Lower lobe of right lung (tissue), 2 donors: Measurements from ENCODE around the gene FGF5. TPM values are rescaled to one million over a fixed set of nuclear protein-coding genes. Genes with fewer than 3 reads are reported as not detected.

Experiments used
- ATAC-seq, 2 donors: fragments of 200-7000 bp; cut with Tn5 transposase; one replicate each; pipeline ENCODE4 v1.9.1; 2020 to 2022; ENCODE audit warnings: mild to moderate bottlenecking in 2 of 2, moderate library complexity in 2 of 2
- DNase-seq: peaks from one replicate; pipeline ENCODE4 v3.0.0-alpha.2; 2020
- H3K27ac ChIP-seq: fragments of 200-600 bp; one replicate; pipeline ENCODE4 v1.8.0; 2022
- H3K27me3 ChIP-seq: fragments of 200-600 bp; one replicate; pipeline ENCODE4 v1.8.0; 2022; ENCODE audit warnings: low read depth
- H3K36me3 ChIP-seq: fragments of 200-600 bp; one replicate; pipeline ENCODE4 v1.8.0; 2022; ENCODE audit warnings: mild to moderate bottlenecking
- H3K4me1 ChIP-seq: fragments of 200-600 bp; one replicate; pipeline ENCODE4 v1.8.0; 2022
- H3K4me3 ChIP-seq: fragments of 200-600 bp; one replicate; pipeline ENCODE4 v1.8.0; 2022; ENCODE audit warnings: mild to moderate bottlenecking
- H3K9me3 ChIP-seq: fragments of 200-600 bp; one replicate; pipeline ENCODE4 v1.8.0; 2022
- intact Hi-C: fragments of 100-400 bp; cut with DNase I; formaldehyde crosslinking; loops from one replicate; pipeline ENCODE4 v1.11.0; 2022
- total RNA-seq: library from RNA; stranded (reverse); fragmentation: NEBNext Ultra II Directional; extraction: Animal tissue kit (Norgen Biotek cat#: 25700); gene quantifications from one replicate; pipeline ENCODE4 v1.2.1, GENCODE V29; 2021
- TF ChIP-seq, protein P1 (sequence below): fragments of 200-600 bp; IDR thresholded peaks from one replicate; pipeline ENCODE4 v1.8.0; 2022; ENCODE audit warnings: antibody characterized with exemption, mild to moderate bottlenecking
- donor health status: DM: no; HTN: yes; CAD: no; lungs with severe emphysema.

The FGF5 gene
- total RNA-seq, 1 donor from 2014 or later = not detected

DNA sequence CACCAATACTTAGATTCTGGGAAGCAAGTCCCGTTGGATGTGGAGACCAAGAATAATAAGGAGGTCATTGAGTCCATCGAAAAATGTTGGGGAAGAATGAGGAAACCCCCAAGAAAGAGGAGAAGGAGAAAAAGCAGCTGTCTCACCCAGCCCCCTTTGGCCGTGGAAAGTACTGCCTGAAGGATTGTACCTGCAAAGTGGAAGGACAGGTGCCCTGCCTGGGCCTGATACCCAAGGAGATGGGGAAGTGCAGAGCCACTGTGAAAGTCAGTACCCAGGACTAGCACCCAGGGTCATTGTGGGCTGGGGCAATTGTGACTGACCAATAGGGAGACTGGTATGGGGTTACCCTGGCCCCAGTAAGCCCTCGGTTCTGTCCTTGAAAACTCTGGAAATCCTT, 55.3 kb downstream of the FGF5 start:
- Histone ChIP-seq H3K27me3 (no peaks in the 10 kb centered on the region), H3K4me3 (no peak overlapping the region), H3K9me3 (no peaks in the 10 kb centered on the region), H3K36me3 (no peaks in the 10 kb centered on the region), H3K27ac (no peak overlapping the region), H3K4me1 (no peaks in the 10 kb centered on the region)
- TF ChIP-seq, protein P1, sequence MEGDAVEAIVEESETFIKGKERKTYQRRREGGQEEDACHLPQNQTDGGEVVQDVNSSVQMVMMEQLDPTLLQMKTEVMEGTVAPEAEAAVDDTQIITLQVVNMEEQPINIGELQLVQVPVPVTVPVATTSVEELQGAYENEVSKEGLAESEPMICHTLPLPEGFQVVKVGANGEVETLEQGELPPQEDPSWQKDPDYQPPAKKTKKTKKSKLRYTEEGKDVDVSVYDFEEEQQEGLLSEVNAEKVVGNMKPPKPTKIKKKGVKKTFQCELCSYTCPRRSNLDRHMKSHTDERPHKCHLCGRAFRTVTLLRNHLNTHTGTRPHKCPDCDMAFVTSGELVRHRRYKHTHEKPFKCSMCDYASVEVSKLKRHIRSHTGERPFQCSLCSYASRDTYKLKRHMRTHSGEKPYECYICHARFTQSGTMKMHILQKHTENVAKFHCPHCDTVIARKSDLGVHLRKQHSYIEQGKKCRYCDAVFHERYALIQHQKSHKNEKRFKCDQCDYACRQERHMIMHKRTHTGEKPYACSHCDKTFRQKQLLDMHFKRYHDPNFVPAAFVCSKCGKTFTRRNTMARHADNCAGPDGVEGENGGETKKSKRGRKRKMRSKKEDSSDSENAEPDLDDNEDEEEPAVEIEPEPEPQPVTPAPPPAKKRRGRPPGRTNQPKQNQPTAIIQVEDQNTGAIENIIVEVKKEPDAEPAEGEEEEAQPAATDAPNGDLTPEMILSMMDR = no peak
- no peak for DNase-seq
- ATAC-seq = no peak
- intact Hi-C loops = no loop called here

- DNase-seq (no peak), ATAC-seq (peak in 1 of 2 donors; percentile 54)
- no peaks in the 10 kb centered on the region for H3K27me3 ChIP-seq
- intact Hi-C loops = no loop called here
- no peaks in the 10 kb centered on the region for H3K4me1 ChIP-seq
- TF ChIP-seq, protein P1 = no peak
- H3K36me3 ChIP-seq = no peaks in the 10 kb centered on the region
- no peaks in the 10 kb centered on the region for H3K9me3 ChIP-seq
- no peak overlapping the region for H3K4me3 ChIP-seq
- no peak overlapping the region for H3K27ac ChIP-seq
These were observed 56.3 kb downstream of the FGF5 start for GRCh38 chr4:80322716-80323115.

DNA sequence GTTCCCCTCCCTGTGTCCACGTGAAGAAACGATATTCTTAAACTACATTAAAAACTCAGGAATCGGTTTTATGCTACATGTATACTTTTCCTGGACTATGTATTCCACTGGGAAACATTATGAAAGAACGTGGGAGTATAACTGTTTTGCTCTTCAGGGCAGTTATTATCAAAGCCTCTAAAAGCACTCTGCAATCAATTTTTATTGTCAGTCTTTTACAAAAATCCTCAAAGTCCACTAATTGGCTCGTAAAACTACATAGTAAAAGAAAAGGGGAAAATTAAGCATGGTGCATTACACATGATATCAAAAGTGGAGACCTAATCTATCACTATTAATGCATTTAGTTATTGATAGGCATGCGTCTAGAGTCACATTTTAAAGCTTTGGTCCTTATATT, 57.7 kb downstream of the FGF5 start:
- Histone ChIP-seq H3K36me3 (no peaks in the 10 kb centered on the region), H3K9me3 (no peaks in the 10 kb centered on the region), H3K27ac (no peak overlapping the region), H3K4me3 (no peak overlapping the region), H3K4me1 (no peaks in the 10 kb centered on the region), H3K27me3 (no peaks in the 10 kb centered on the region)
- ATAC-seq (no peak), DNase-seq (no peak)
- intact Hi-C loops = no loop called here
- TF ChIP-seq, protein P1 = no peak

DNA sequence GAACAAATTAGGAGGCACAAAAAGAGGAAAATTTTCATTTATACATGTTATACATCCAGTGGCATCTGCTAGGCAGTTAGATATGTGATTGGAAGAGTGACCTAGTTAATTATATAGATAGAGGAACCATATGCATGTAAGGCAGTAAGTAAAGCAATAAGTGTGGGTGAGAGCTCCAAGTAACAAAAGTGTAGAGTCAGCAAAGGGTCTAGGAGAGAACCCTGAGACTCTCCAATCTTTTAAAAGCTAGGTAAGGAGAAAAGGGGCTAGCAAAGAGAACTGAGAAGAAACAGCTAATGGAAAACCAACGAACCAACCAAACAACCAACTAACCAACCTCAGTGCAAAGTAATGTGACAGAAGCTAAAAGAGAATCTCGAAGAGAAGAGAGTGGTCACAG, 65.2 kb downstream of the FGF5 start:
- no peak overlapping the region for H3K27ac ChIP-seq
- no peaks in the 10 kb centered on the region for H3K9me3 ChIP-seq
- intact Hi-C loops = no loop called here
- no peak for ATAC-seq
- H3K36me3 ChIP-seq = no peaks in the 10 kb centered on the region
- H3K27me3 ChIP-seq = peaks cover 16% of the 10 kb centered on the region
- no peak for DNase-seq
- TF ChIP-seq, protein P1 = no peak
- H3K4me3 ChIP-seq = no peak overlapping the region
- no peaks in the 10 kb centered on the region for H3K4me1 ChIP-seq

DNA sequence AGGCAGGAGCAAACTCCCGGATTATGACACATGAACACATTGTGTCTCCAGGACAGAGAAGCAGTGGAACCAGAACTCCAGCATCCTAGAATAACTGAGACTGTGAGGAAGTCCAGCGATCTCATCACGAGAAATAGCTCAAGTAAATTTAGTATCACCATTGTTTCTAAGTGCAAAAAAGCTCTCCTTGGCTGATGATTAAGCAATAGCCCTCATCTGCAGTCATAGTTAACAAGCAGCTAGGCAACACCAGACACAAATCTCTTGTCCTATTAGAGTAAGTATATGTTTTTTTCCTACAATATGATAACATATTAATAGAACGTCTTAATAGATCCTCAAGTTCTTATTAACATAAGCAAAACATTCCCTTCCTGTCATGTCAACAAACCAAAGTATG, 66.7 kb downstream of the FGF5 start:
- TF ChIP-seq, protein P1 = no peak
- intact Hi-C loops = no loop called here
- Histone ChIP-seq H3K4me3 (no peak overlapping the region), H3K4me1 (no peaks in the 10 kb centered on the region), H3K27me3 (peaks cover 16% of the 10 kb centered on the region), H3K9me3 (no peaks in the 10 kb centered on the region), H3K27ac (no peak overlapping the region), H3K36me3 (no peaks in the 10 kb centered on the region)
- ATAC-seq (no peak), DNase-seq (no peak)

DNA sequence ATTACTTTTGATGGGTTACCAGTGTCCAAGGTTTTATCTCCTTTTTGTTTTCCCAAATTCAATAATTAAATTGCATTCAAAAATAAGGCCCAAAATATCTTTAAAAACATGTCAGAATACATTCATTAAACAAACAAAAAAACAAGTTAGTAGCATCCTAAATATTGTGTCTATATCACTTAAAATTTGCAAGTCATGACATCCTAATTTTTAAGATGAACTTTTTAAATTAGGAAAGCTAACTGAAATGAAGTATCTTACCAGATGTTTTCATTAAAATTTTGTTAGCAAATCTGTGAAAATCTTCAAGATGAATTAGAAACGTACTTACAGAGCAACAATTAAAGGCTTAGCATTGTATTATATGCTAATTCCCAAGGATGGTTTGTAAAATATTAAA, 68.1 kb downstream of the FGF5 start:
- Histone ChIP-seq H3K4me1 (no peaks in the 10 kb centered on the region), H3K9me3 (no peaks in the 10 kb centered on the region), H3K36me3 (no peaks in the 10 kb centered on the region), H3K27me3 (peaks cover 16% of the 10 kb centered on the region), H3K27ac (no peak overlapping the region), H3K4me3 (no peak overlapping the region)
- ATAC-seq = no peak
- TF ChIP-seq, protein P1 = no peak
- intact Hi-C loops = no loop called here
- no peak for DNase-seq
